SK-N-SH treated with all-trans-retinoic acid at 6 μM for 48 hours (cell line): ENCODE data around the gene MTNR1B.

Experiments used
- ATAC-seq: fragments of 200-7000 bp; cut with Tn5 transposase; 3 replicates; pipeline ENCODE4 v1.9.1; 2020; ENCODE audit warnings: mild to moderate bottlenecking, moderate library complexity
- BACH2 ChIP-seq: fragments of 250-450 bp; sonication (Bioruptor Pico); IDR thresholded peaks from 2 replicates; pipeline ENCODE4 v1.9.0; 2021; ENCODE audit warnings: mild to moderate bottlenecking, borderline replicate concordance
- CSDC2 ChIP-seq: fragments of 250-450 bp; sonication (Bioruptor Pico); IDR thresholded peaks from 2 replicates; pipeline ENCODE4 v1.5.0; 2020; ENCODE audit warnings: mild to moderate bottlenecking, moderate library complexity
- ESRRG ChIP-seq: fragments of 250-450 bp; sonication (Bioruptor Pico); IDR thresholded peaks from 2 replicates; pipeline ENCODE4 v1.6.1; 2021; ENCODE audit warnings: mild to moderate bottlenecking
- GLIS3 ChIP-seq: fragments of 250-450 bp; sonication (Bioruptor Pico); IDR thresholded peaks from 2 replicates; pipeline ENCODE4 v1.5.0; 2020; ENCODE audit warnings: mild to moderate bottlenecking, moderate library complexity
- ISL1 ChIP-seq: fragments of 250-450 bp; sonication (Bioruptor Pico); IDR thresholded peaks from 2 replicates; pipeline ENCODE4 v2.1.2; 2022; ENCODE audit warnings: mild to moderate bottlenecking, moderate library complexity
- OSR1 ChIP-seq: fragments of 250-450 bp; sonication (Bioruptor Pico); IDR thresholded peaks from 2 replicates; pipeline ENCODE4 v1.8.0; 2022; ENCODE audit warnings: moderate library complexity, mild to moderate bottlenecking, inconsistent platforms
- PPARA ChIP-seq: fragments of 250-450 bp; sonication (Bioruptor Pico); IDR thresholded peaks from 2 replicates; pipeline ENCODE4 v1.5.0; 2020; ENCODE audit warnings: mild to moderate bottlenecking, borderline replicate concordance
- SNAI2 ChIP-seq: fragments of 250-450 bp; sonication (Bioruptor Pico); IDR thresholded peaks from 2 replicates; pipeline ENCODE4 v1.5.0; 2020; ENCODE audit warnings: mild to moderate bottlenecking, moderate library complexity
- TCF4 ChIP-seq: fragments of 250-450 bp; sonication (Bioruptor Pico); IDR thresholded peaks from 2 replicates; pipeline ENCODE4 v1.8.0; 2021; ENCODE audit warnings: mild to moderate bottlenecking, moderate library complexity, borderline replicate concordance
- TOX ChIP-seq: fragments of 250-450 bp; sonication (Bioruptor Pico); IDR thresholded peaks from 2 replicates; pipeline ENCODE4 v1.8.0; 2021; ENCODE audit warnings: mild to moderate bottlenecking, moderate library complexity, borderline replicate concordance
- ZC3H10 ChIP-seq: fragments of 250-450 bp; sonication (Bioruptor Pico); IDR thresholded peaks from 2 replicates; pipeline ENCODE4 v1.5.1; 2021; ENCODE audit warnings: mild to moderate bottlenecking, moderate library complexity
- ZFP3 ChIP-seq: fragments of 250-450 bp; sonication (Bioruptor Pico); IDR thresholded peaks from 2 replicates; pipeline ENCODE4 v1.5.0; 2020; ENCODE audit warnings: mild to moderate bottlenecking, moderate library complexity
- ZFP30 ChIP-seq: fragments of 450-650 bp; formaldehyde crosslinking; IDR thresholded peaks from 2 replicates; pipeline ENCODE4 v1.5.0; 2022; ENCODE audit warnings: mild to moderate bottlenecking, moderate library complexity
- ZNF565 ChIP-seq: fragments of 450-650 bp; formaldehyde crosslinking; conservative IDR thresholded peaks from 2 replicates; pipeline ENCODE4 v1.5.0; 2020; ENCODE audit warnings: low read depth, mild to moderate bottlenecking, moderate library complexity
- ZNF70 ChIP-seq: fragments of 450-650 bp; formaldehyde crosslinking; IDR thresholded peaks from 2 replicates; pipeline ENCODE4 v1.5.0; 2020; ENCODE audit warnings: mild to moderate bottlenecking, moderate library complexity
- ZNF8 ChIP-seq: fragments of 450-650 bp; formaldehyde crosslinking; IDR thresholded peaks from 2 replicates; pipeline ENCODE4 v1.5.0; 2020; ENCODE audit warnings: mild to moderate bottlenecking, moderate library complexity
- TF ChIP-seq, protein P1 (sequence below): fragments of 250-450 bp; sonication (Bioruptor Pico); IDR thresholded peaks from 2 replicates; pipeline ENCODE4 v1.5.1; 2021; ENCODE audit warnings: mild to moderate bottlenecking, moderate library complexity
- TF ChIP-seq, protein P2 (sequence below): fragments of 250-450 bp; sonication (Bioruptor Pico); IDR thresholded peaks from 2 replicates; pipeline ENCODE4 v1.8.0; 2021; ENCODE audit warnings: low read depth, mild to moderate bottlenecking, moderate library complexity, borderline replicate concordance
- TF ChIP-seq, protein P3 (sequence below): fragments of 250-450 bp; sonication (Bioruptor Pico); IDR thresholded peaks from 2 replicates; pipeline ENCODE4 v1.5.0; 2020; ENCODE audit warnings: mild to moderate bottlenecking, moderate library complexity
- TF ChIP-seq, protein P4 (sequence below): fragments of 250-450 bp; sonication (Bioruptor Pico); IDR thresholded peaks from 2 replicates; pipeline ENCODE4 v1.5.1; 2020; ENCODE audit warnings: low read depth, mild to moderate bottlenecking, moderate library complexity

The MTNR1B gene

DNA sequence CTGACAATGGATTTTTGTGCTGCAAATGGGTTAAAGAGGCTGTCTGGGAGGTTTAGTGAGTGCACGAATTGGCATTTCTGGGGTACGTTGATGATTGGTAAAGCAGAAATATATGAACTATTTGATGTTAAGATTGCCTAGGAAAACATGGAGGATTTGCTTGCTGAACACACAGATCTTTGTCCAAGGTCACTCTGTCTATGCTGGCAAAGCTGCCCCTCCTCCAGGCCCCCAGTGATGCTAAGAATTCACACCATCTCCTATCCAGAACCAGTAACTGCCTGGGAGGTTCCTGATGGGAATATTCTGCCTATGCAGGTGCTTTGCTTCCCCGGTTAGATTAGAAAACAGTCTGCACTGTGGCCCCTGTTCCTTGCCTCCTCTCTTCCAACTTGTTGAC, 5.8 kb downstream of the MTNR1B start:
- no peak for TF ChIP-seq ZNF8 (CRISPR knock-in tag)
- TF ChIP-seq ESRRG (CRISPR knock-in tag), result no peak
- TF ChIP-seq, protein P1, sequence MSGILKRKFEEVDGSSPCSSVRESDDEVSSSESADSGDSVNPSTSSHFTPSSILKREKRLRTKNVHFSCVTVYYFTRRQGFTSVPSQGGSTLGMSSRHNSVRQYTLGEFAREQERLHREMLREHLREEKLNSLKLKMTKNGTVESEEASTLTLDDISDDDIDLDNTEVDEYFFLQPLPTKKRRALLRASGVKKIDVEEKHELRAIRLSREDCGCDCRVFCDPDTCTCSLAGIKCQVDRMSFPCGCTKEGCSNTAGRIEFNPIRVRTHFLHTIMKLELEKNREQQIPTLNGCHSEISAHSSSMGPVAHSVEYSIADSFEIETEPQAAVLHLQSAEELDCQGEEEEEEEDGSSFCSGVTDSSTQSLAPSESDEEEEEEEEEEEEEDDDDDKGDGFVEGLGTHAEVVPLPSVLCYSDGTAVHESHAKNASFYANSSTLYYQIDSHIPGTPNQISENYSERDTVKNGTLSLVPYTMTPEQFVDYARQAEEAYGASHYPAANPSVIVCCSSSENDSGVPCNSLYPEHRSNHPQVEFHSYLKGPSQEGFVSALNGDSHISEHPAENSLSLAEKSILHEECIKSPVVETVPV (CRISPR knock-in tag), result no peak
- no peak for TF ChIP-seq CSDC2 (CRISPR knock-in tag)
- TF ChIP-seq ZNF565 (CRISPR knock-in tag), result no peak
- TF ChIP-seq ISL1 (CRISPR knock-in tag), result no peak
- no peak for TF ChIP-seq ZFP3
- no peak for TF ChIP-seq TOX (CRISPR knock-in tag)
- no peak for TF ChIP-seq ZC3H10 (CRISPR knock-in tag)
- TF ChIP-seq ZFP30, result no peak
- no peak for ATAC-seq

DNA sequence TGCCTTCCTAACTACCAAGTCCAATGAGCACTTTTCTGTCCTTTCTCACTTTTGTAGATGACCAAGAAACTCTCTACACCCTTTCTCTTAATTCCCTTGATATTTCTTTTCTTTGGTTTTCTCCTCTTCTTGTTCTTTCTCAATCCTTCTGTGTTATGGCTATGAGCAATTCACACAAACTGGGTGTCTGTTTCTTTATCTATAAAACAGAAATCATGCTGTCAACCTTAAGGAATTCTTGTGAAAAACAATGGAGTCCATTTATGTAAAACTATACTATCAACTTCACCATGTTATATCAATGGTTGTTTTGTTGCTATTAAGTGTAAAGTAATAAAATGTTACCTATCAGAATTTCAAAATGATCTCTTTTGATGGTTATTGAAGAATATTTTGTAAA, 7.2 kb downstream of the MTNR1B start:
- ATAC-seq, result no peak
- TF ChIP-seq ZNF565 (CRISPR knock-in tag) (no peak), OSR1 (no peak), ZNF70 (CRISPR knock-in tag) (no peak), ZFP30 (no peak), ZFP3 (no peak), TCF4 (CRISPR knock-in tag) (no peak), ZC3H10 (CRISPR knock-in tag) (no peak), TOX (CRISPR knock-in tag) (no peak), PPARA (CRISPR knock-in tag) (no peak), ISL1 (CRISPR knock-in tag) (no peak), BACH2 (CRISPR knock-in tag) (no peak), CSDC2 (CRISPR knock-in tag) (no peak), ESRRG (CRISPR knock-in tag) (no peak), SNAI2 (CRISPR knock-in tag) (no peak), GLIS3 (CRISPR knock-in tag) (no peak), ZNF8 (CRISPR knock-in tag) (no peak)
- TF ChIP-seq, protein P2, sequence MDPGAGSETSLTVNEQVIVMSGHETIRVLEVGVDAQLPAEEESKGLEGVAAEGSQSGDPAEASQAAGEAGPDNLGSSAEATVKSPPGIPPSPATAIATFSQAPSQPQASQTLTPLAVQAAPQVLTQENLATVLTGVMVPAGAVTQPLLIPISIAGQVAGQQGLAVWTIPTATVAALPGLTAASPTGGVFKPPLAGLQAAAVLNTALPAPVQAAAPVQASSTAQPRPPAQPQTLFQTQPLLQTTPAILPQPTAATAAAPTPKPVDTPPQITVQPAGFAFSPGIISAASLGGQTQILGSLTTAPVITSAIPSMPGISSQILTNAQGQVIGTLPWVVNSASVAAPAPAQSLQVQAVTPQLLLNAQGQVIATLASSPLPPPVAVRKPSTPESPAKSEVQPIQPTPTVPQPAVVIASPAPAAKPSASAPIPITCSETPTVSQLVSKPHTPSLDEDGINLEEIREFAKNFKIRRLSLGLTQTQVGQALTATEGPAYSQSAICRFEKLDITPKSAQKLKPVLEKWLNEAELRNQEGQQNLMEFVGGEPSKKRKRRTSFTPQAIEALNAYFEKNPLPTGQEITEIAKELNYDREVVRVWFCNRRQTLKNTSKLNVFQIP (CRISPR knock-in tag), result no peak
- TF ChIP-seq, protein P3, sequence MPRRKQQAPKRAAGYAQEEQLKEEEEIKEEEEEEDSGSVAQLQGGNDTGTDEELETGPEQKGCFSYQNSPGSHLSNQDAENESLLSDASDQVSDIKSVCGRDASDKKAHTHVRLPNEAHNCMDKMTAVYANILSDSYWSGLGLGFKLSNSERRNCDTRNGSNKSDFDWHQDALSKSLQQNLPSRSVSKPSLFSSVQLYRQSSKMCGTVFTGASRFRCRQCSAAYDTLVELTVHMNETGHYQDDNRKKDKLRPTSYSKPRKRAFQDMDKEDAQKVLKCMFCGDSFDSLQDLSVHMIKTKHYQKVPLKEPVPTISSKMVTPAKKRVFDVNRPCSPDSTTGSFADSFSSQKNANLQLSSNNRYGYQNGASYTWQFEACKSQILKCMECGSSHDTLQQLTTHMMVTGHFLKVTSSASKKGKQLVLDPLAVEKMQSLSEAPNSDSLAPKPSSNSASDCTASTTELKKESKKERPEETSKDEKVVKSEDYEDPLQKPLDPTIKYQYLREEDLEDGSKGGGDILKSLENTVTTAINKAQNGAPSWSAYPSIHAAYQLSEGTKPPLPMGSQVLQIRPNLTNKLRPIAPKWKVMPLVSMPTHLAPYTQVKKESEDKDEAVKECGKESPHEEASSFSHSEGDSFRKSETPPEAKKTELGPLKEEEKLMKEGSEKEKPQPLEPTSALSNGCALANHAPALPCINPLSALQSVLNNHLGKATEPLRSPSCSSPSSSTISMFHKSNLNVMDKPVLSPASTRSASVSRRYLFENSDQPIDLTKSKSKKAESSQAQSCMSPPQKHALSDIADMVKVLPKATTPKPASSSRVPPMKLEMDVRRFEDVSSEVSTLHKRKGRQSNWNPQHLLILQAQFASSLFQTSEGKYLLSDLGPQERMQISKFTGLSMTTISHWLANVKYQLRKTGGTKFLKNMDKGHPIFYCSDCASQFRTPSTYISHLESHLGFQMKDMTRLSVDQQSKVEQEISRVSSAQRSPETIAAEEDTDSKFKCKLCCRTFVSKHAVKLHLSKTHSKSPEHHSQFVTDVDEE, result no peak
- TF ChIP-seq, protein P4, sequence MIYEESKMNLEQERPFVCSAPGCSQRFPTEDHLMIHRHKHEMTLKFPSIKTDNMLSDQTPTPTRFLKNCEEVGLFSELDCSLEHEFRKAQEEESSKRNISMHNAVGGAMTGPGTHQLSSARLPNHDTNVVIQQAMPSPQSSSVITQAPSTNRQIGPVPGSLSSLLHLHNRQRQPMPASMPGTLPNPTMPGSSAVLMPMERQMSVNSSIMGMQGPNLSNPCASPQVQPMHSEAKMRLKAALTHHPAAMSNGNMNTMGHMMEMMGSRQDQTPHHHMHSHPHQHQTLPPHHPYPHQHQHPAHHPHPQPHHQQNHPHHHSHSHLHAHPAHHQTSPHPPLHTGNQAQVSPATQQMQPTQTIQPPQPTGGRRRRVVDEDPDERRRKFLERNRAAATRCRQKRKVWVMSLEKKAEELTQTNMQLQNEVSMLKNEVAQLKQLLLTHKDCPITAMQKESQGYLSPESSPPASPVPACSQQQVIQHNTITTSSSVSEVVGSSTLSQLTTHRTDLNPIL, result no peak

DNA sequence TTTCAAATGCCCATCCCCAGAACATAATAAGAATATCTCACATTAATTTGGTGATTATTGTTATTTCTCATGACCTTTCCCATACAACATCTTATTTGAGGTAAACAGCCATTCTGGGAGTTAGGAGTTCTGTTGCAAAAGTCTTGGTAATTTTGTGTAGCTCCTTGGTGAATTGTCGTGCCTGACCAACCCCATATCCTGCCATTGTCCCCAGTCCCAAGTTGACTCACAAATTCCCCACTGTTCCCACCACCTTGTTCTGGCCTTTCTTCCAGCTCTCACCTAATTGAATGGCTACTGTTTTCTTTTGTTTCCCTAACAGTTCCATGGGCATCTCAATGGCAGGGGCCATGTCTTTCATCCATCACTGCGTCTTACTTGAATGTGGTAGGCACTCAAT, 8.0 kb downstream of the MTNR1B start:
- ATAC-seq, result no peak
- TF ChIP-seq ZFP3, result no peak
- TF ChIP-seq, protein P1 (CRISPR knock-in tag), result no peak
- no peak for TF ChIP-seq PPARA (CRISPR knock-in tag)
- TF ChIP-seq ZFP30, result no peak
